Progenitor cell of endocrine pancreas (in vitro differentiated cells): ENCODE results near the gene METTL16. TPM values are rescaled to one million over a fixed set of nuclear protein-coding genes. Genes with fewer than 3 reads are reported as not detected.
"Not testable (repeated sequence)": the region's sequence is repeated elsewhere in the genome, so short reads cannot be mapped to it uniquely, and the experiment has no call there.

Experiments
- DNase-seq: peaks from one replicate; pipeline ENCODE4 v3.0.0; 2021; ENCODE audit warnings: low spot score; ENCODE audit not compliant: unreplicated experiment
- H3K27ac Mint-ChIP-seq: 2 replicates; pipeline ENCODE4 v1.8.0; 2021; ENCODE audit warnings: mild to moderate bottlenecking, moderate library complexity, mixed read lengths
- H3K27me3 Mint-ChIP-seq: 2 replicates; pipeline ENCODE4 v1.8.0; 2021; ENCODE audit warnings: mixed read lengths
- H3K36me3 Mint-ChIP-seq: 2 replicates; pipeline ENCODE4 v1.8.0; 2022; ENCODE audit warnings: mixed read lengths; ENCODE audit not compliant: insufficient read depth
- H3K4me1 Mint-ChIP-seq: 2 replicates; pipeline ENCODE4 v1.8.0; 2021; ENCODE audit warnings: low read depth, mixed read lengths
- H3K4me3 Mint-ChIP-seq: 2 replicates; pipeline ENCODE4 v1.8.0; 2021; ENCODE audit warnings: low read depth, mild to moderate bottlenecking, moderate library complexity, mixed read lengths
- H3K9me3 Mint-ChIP-seq: 2 replicates; pipeline ENCODE4 v1.8.0; 2021; ENCODE audit warnings: low read depth, mixed read lengths
- total RNA-seq: library from RNA; stranded (reverse); gene quantifications from 2 replicates; pipeline ENCODE4 v1.2.1, GENCODE V29; 2021
- TF ChIP-seq, protein P1 (sequence below): fragments of 200-600 bp; sonication (generic); IDR thresholded peaks from one replicate; pipeline ENCODE4 v1.5.0; 2021; ENCODE audit warnings: antibody characterized with exemption, mild to moderate bottlenecking; ENCODE audit not compliant: unreplicated experiment

The METTL16 gene
- total RNA-seq, 1 donor from 2014 or later: 43.8 TPM

DNA sequence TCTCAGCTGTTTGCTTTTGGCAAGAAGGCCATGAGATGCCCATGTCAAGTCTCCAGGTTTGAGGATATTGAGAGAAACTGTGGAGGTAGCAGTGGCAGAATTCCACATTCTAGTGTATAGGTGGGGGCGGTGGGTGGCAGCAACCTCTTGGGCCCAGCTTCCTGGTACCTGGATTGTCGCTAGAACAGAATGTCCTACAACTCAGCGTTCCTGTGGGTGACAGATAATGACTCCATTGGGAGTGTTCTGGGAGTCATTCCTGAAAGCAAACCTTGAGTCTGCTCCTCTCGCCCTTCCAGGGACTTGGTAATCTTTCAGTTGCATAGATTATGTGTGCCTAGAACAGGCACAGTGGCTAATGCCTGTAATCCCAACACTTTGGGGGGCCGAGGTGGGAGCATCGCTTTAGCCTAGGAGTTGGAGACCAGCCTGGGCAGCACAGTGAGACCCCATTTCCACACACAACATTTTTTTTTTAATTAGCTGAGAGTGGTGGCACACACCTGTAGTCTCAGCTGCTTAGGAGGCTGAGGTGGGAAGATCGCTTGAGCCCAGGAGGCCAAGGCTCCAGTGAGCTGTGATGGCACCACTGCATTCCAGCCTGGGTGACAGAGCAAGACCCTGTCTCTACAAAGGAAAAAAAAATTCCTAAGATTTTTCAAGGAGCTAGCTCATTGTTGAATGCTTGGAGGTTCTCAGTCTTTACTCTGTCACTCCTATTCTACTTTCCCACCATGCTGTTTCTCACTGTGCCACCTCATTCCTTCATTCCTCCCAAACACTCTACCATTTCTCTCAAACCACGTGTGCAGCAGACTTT, 37.9 kb upstream of the METTL16 start:
- DNase-seq: no peak
- no peaks in the 10 kb centered on the region for H3K27me3 Mint-ChIP-seq
- H3K4me3 Mint-ChIP-seq: no peak overlapping the region
- no peak overlapping the region for H3K27ac Mint-ChIP-seq
- peaks cover 2% of the 10 kb centered on the region for H3K4me1 Mint-ChIP-seq
- H3K9me3 Mint-ChIP-seq: no peaks in the 10 kb centered on the region
- no peaks in the 10 kb centered on the region for H3K36me3 Mint-ChIP-seq
- TF ChIP-seq, protein P1, sequence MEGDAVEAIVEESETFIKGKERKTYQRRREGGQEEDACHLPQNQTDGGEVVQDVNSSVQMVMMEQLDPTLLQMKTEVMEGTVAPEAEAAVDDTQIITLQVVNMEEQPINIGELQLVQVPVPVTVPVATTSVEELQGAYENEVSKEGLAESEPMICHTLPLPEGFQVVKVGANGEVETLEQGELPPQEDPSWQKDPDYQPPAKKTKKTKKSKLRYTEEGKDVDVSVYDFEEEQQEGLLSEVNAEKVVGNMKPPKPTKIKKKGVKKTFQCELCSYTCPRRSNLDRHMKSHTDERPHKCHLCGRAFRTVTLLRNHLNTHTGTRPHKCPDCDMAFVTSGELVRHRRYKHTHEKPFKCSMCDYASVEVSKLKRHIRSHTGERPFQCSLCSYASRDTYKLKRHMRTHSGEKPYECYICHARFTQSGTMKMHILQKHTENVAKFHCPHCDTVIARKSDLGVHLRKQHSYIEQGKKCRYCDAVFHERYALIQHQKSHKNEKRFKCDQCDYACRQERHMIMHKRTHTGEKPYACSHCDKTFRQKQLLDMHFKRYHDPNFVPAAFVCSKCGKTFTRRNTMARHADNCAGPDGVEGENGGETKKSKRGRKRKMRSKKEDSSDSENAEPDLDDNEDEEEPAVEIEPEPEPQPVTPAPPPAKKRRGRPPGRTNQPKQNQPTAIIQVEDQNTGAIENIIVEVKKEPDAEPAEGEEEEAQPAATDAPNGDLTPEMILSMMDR: no peak

DNA sequence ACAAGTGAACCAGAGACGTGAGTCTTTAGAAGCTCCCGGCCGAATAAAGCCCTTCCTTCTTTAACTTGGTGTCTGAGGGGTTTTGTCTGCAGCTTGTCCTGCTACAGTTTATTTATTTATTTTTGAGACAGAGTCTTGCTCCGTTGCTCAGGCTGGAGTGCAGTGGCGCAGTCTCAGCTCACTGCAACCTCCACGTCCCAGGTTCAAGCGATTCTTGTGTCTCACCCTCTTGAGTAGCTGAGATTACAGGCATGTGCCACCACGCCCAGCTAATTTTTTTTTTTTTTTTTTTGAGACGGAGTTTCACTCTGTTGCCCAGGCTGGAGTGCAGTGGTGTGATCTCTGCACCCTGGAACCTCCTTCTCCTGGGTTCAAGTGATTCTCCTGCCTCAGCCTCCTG, 36.3 kb upstream of the METTL16 start:
- H3K9me3 Mint-ChIP-seq, H3K27me3 Mint-ChIP-seq, H3K27ac Mint-ChIP-seq, DNase-seq, H3K4me1 Mint-ChIP-seq, H3K4me3 Mint-ChIP-seq, H3K36me3 Mint-ChIP-seq: not testable (repeated sequence)

DNA sequence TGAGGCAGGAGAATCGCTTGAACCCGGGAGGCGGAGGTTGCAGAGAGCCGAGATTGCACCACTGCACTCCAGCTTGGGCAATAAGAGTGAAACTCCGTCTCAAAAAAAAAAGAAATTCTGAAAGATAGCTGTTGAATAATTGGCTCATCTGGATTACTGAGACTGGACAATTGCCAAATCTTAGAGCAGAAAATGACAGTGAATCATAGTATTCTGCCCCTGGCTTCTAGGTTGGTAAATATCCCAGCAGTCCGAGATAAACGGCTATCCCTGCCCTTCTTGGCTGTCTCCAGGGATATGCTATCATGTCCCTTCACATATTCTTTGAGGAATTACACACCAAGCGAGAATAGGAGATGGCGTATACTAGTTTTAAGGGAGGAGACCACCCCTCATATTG, 35.5 kb upstream of the METTL16 start:
- TF ChIP-seq, protein P1: no peak
- DNase-seq: no peak
- Mint-ChIP-seq H3K4me1 (peaks cover 2% of the 10 kb centered on the region), H3K27me3 (no peaks in the 10 kb centered on the region), H3K4me3 (no peak overlapping the region), H3K27ac (no peak overlapping the region), H3K36me3 (no peaks in the 10 kb centered on the region), H3K9me3 (no peaks in the 10 kb centered on the region)

DNA sequence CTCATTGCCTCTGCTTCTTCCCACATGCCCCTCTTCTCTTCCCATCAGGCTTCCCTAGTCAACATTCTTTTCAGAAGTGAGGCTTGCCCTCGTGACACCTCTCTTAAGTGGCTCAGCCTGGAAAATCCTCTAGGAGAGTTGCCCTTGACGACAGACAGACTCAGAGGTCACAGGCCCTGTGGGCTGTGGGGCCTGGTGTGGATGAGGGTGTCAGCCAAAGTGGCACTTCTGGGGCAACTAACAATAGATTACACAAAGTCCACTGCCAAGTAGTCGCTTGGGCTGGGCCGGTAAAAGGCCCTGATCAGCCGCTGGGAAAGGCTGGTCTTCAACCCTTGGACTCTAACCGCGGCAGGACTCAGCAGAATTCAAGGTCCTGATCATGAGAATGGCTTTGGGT, 33.7 kb upstream of the METTL16 start:
- Mint-ChIP-seq H3K4me3 (no peak overlapping the region), H3K4me1 (peaks cover 2% of the 10 kb centered on the region), H3K27ac (no peak overlapping the region), H3K36me3 (no peaks in the 10 kb centered on the region), H3K27me3 (no peaks in the 10 kb centered on the region), H3K9me3 (no peaks in the 10 kb centered on the region)
- no peak for DNase-seq
- TF ChIP-seq, protein P1: no peak

DNA sequence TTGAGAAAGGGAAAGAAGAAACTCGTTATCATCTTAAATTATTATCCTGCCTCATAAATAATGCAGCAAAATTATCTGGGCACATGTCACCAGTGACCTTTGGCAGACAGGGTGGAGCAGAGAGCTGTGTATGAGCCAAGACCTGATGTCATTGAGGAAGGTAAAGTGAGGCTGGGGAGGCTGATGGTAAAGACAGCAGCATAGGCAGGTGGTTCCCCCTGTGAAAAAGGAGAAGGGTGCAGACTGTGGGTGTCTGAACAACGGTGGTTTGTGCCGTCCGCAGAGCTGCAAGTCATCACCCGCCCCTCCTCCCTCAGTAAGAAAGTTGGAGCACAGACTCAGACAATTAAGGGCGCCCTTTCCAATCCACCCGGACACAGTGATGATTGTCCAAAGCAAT, 30.8 kb upstream of the METTL16 start:
- TF ChIP-seq, protein P1: no peak
- Mint-ChIP-seq H3K27ac (no peak overlapping the region), H3K27me3 (no peaks in the 10 kb centered on the region), H3K36me3 (no peaks in the 10 kb centered on the region), H3K9me3 (no peaks in the 10 kb centered on the region), H3K4me3 (no peak overlapping the region), H3K4me1 (peaks cover 2% of the 10 kb centered on the region)
- DNase-seq: no peak

DNA sequence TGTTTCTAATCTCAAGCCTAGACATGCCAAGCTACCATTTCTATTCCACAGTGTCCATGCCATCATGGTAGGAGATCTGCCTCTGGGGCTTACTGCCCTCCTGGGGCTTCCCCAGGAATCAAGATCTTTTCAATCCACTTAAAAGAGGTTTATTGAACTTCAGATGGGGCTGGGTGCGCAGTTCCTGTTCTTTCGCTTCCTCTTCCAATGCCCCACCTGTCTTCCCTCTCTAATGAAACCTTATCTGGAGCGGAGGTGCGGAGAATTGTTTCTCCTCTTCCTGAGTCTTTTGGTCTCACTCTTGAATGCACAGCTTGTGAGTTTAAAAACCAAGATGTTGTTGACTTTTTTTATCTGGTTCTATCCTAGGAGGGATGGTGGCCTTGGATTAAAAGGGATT, 30.4 kb upstream of the METTL16 start:
- H3K9me3 Mint-ChIP-seq: no peaks in the 10 kb centered on the region
- no peak for DNase-seq
- no peak overlapping the region for H3K27ac Mint-ChIP-seq
- no peaks in the 10 kb centered on the region for H3K27me3 Mint-ChIP-seq
- peaks cover 2% of the 10 kb centered on the region for H3K4me1 Mint-ChIP-seq
- H3K36me3 Mint-ChIP-seq: no peaks in the 10 kb centered on the region
- TF ChIP-seq, protein P1: no peak
- H3K4me3 Mint-ChIP-seq: no peak overlapping the region

DNA sequence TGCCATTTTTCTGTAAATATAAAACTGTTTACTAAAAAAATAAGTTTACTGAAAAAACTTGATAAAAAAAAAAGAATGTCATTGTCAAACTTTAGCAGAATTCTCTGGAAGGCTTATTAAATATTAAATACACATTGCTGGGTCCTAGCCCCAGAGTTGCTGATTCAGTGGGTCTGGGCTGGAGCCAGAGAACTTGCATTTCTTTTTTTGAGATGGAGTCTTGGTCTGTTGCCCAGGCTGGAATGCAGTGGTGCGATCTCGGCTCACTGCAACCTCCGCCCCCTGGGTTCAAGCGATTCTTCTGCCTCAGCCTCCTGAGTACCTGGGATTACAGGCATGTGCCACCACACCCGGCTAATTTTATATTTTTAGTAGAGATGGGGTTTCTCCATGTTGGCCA, 25.9 kb upstream of the METTL16 start:
- DNase-seq, H3K9me3 Mint-ChIP-seq, H3K36me3 Mint-ChIP-seq, H3K27me3 Mint-ChIP-seq, H3K4me1 Mint-ChIP-seq, H3K4me3 Mint-ChIP-seq, H3K27ac Mint-ChIP-seq: not testable (repeated sequence)
